ENCODE data around the gene DMBX1.

- no peak for TF ChIP-seq RCOR1 (IDR thresholded peaks at IDR 0.05; ENCODE audit: low read length)
- no peak for TF ChIP-seq SMC3 (IDR thresholded peaks at IDR 0.05; ENCODE audit: low read depth, low read length)
- TF ChIP-seq, protein P1, sequence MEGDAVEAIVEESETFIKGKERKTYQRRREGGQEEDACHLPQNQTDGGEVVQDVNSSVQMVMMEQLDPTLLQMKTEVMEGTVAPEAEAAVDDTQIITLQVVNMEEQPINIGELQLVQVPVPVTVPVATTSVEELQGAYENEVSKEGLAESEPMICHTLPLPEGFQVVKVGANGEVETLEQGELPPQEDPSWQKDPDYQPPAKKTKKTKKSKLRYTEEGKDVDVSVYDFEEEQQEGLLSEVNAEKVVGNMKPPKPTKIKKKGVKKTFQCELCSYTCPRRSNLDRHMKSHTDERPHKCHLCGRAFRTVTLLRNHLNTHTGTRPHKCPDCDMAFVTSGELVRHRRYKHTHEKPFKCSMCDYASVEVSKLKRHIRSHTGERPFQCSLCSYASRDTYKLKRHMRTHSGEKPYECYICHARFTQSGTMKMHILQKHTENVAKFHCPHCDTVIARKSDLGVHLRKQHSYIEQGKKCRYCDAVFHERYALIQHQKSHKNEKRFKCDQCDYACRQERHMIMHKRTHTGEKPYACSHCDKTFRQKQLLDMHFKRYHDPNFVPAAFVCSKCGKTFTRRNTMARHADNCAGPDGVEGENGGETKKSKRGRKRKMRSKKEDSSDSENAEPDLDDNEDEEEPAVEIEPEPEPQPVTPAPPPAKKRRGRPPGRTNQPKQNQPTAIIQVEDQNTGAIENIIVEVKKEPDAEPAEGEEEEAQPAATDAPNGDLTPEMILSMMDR (IDR thresholded peaks at IDR 0.05) = no peak
- no peak for TF ChIP-seq YY1 (IDR thresholded peaks at IDR 0.05; ENCODE audit: low read depth)
- no peak for TF ChIP-seq NFIC (IDR thresholded peaks at IDR 0.05; ENCODE audit: borderline replicate concordance)
- no peak for TF ChIP-seq TEAD4 (IDR thresholded peaks at IDR 0.05; ENCODE audit: borderline replicate concordance, insufficient read depth)
- TF ChIP-seq TCF12 (IDR thresholded peaks at IDR 0.05) = no peak
- no peak for TF ChIP-seq RAD21 (IDR thresholded peaks at IDR 0.05; ENCODE audit: low read length)
- no peak for TF ChIP-seq FOXJ3 (CRISPR knock-in tag; IDR thresholded peaks at IDR 0.05)
- no peak for TF ChIP-seq GATA2 (CRISPR knock-in tag; IDR thresholded peaks at IDR 0.05)
- no peak for TF ChIP-seq TAF1 (IDR thresholded peaks at IDR 0.05; ENCODE audit: borderline replicate concordance, low read depth, low read length)
- TF ChIP-seq POLR2AphosphoS5 (IDR thresholded peaks at IDR 0.05; ENCODE audit: low read depth, low read length) = no peak
These were observed 1.2 kb downstream of the DMBX1 start for GRCh38 chr1:46490656-46491442.
